ENCODE measurements around the gene IPO5. TPM values are rescaled to one million over a fixed set of nuclear protein-coding genes. Genes with fewer than 3 reads are reported as not detected.

Gene IPO5
- total and polyA plus RNA-seq, 2 of the 4 experiments (the other 2 are of a cell fraction), result 89.2 to 270 TPM

GRCh38 chr13:98055623-98056022, 102.1 kb downstream of the IPO5 start:
- Histone ChIP-seq H3K9ac (ENCODE audit: low read depth, low read length) (no peak overlapping the region), H2AK5ac (ENCODE audit: low read depth, low read length) (no peak overlapping the region), H3K9me1 (ENCODE audit: insufficient read depth, low read length) (peaks cover 4% of the 10 kb centered on the region; the same call in 1 of the 2 replicates), H3K18ac (ENCODE audit: low read depth, low read length) (no peak overlapping the region), H3K4ac (ENCODE audit: low read depth, low read length) (no peak overlapping the region), H2BK120ac (ENCODE audit: low read depth, low read length) (no peak overlapping the region), H3K9me3 (ENCODE audit: control insufficient read depth, insufficient read depth, low read length) (no peaks in the 10 kb centered on the region; the same call in 1 of the 2 replicates), H3K79me1 (ENCODE audit: low read depth in 1 of 2, low read length in 2 of 2) (no peaks in the 10 kb centered on the region), H3K27me3 (ENCODE audit: control insufficient read depth, insufficient read depth, low read length) (peaks cover 4% of the 10 kb centered on the region), H2AFZ (replicated peaks; ENCODE audit: low read length, poor library complexity) (no peak overlapping the region), H3K4me3 (ENCODE audit: insufficient read depth, low read depth, low read length) (no peak overlapping the region), H3K56ac (ENCODE audit: extremely low read depth, insufficient read depth, low read length) (no peak overlapping the region), H2AK9ac (replicated peaks; ENCODE audit: low read depth, low read length, poor library complexity) (no peak overlapping the region), H3K4me1 (ENCODE audit: control insufficient read depth, insufficient read depth, low read length) (no peaks in the 10 kb centered on the region), H3K36me3 (ENCODE audit: control insufficient read depth, insufficient read depth, low read length) (no peaks in the 10 kb centered on the region), H3K4me2 (ENCODE audit: low read depth, low read length) (no peak overlapping the region), H4K5ac (ENCODE audit: low read depth, low read length) (no peak overlapping the region), H4K8ac (ENCODE audit: low read depth in 2 of 2, low read length in 2 of 2) (no peak overlapping the region), H2BK5ac (ENCODE audit: low read depth, low read length, poor library complexity, severe bottlenecking) (no peak overlapping the region), H4K91ac (ENCODE audit: insufficient read depth, low read depth, low read length) (no peak overlapping the region), H3K23ac (ENCODE audit: low read depth, low read length) (no peak overlapping the region), H2BK15ac (ENCODE audit: low read depth, low read length) (no peak overlapping the region), H3K14ac (replicated peaks; ENCODE audit: low read depth, low read length) (no peak overlapping the region), H4K20me1 (ENCODE audit: insufficient read depth, low read length) (no peaks in the 10 kb centered on the region), H2BK20ac (ENCODE audit: low read depth, low read length) (no peak overlapping the region), H3K27ac (ENCODE audit: insufficient read depth, low read length) (no peak overlapping the region)
- ATAC-seq (ENCODE audit: low read depth) (no peak), DNase-seq (no peak)
- ChIA-PET CTCF (no interaction called here), POLR2A (ENCODE audit: unreplicated experiment) (no interaction called here)
- BruUV-seq (replicated peaks), result no TSS peak
- WGBS, 2 experiments (ENCODE audit: extremely low coverage in 2 of 2, insufficient read length in 1 of 2), result 92% methylated on average over 4 of the region's 6 CpGs; no CpG with 5 or more reads in 1 of the 2 experiments
- dilution Hi-C loops (cut with HindIII; ENCODE audit: low sequenced_read_pairs, unreplicated experiment) (no loop called here), intact Hi-C loops (cut with micrococcal nuclease) (no loop called here), in situ Hi-C loops (cut with MboI; ENCODE audit: low sequenced_read_pairs) (no loop called here)
- no peak for TF ChIP-seq NFE2L2 (IDR thresholded peaks at IDR 0.05; ENCODE audit: low read depth, low read length)
- TF ChIP-seq, protein P1, sequence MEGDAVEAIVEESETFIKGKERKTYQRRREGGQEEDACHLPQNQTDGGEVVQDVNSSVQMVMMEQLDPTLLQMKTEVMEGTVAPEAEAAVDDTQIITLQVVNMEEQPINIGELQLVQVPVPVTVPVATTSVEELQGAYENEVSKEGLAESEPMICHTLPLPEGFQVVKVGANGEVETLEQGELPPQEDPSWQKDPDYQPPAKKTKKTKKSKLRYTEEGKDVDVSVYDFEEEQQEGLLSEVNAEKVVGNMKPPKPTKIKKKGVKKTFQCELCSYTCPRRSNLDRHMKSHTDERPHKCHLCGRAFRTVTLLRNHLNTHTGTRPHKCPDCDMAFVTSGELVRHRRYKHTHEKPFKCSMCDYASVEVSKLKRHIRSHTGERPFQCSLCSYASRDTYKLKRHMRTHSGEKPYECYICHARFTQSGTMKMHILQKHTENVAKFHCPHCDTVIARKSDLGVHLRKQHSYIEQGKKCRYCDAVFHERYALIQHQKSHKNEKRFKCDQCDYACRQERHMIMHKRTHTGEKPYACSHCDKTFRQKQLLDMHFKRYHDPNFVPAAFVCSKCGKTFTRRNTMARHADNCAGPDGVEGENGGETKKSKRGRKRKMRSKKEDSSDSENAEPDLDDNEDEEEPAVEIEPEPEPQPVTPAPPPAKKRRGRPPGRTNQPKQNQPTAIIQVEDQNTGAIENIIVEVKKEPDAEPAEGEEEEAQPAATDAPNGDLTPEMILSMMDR (conservative IDR thresholded peaks at IDR 0.05; ENCODE audit: low read depth, low read length), result no peak
- TF ChIP-seq RFX5 (IDR thresholded peaks at IDR 0.05; ENCODE audit: low read depth, low read length), result no peak
- TF ChIP-seq USF2 (IDR thresholded peaks at IDR 0.05; ENCODE audit: low read depth, low read length), result no peak
- TF ChIP-seq CHD1 (IDR thresholded peaks at IDR 0.05; ENCODE audit: low read depth, low read length), result no peak
- TF ChIP-seq RCOR1 (IDR thresholded peaks at IDR 0.05; ENCODE audit: insufficient replicate concordance, low read length), result no peak
- TF ChIP-seq MAFK (IDR thresholded peaks at IDR 0.05; ENCODE audit: low read depth, low read length), result no peak
- no peak for TF ChIP-seq POLR2A (IDR thresholded peaks at IDR 0.05; ENCODE audit: low read depth, low read length)
- no peak for TF ChIP-seq RAD21 (IDR thresholded peaks at IDR 0.05; ENCODE audit: low read length)
- no peak for TF ChIP-seq BHLHE40 (IDR thresholded peaks at IDR 0.05; ENCODE audit: low read depth, low read length)
- TF ChIP-seq SMC3 (IDR thresholded peaks at IDR 0.05; ENCODE audit: low read depth, low read length), result no peak
- TF ChIP-seq MXI1 (IDR thresholded peaks at IDR 0.05; ENCODE audit: borderline replicate concordance, low read depth, low read length), result no peak

Data from IMR-90 (cell line).